Memory B cell (primary cell): ENCODE data around the gene GOLGA8J.
"Not testable (repeated sequence)": the region's sequence is repeated elsewhere in the genome, so short reads cannot be mapped to it uniquely, and the experiment has no call there.

ENCODE experiments used
- ATAC-seq: fragments of 150-1000 bp; cut with Tn5 transposase; 2 replicates; pipeline ENCODE4 v1.10.0; 2021; ENCODE audit warnings: low read depth, mild to moderate bottlenecking, moderate library complexity
- DNase-seq, 2 donors: peaks; one replicate each; pipeline ENCODE4 v3.0.0; 2022; ENCODE audit warnings: low spot score in 2 of 2
- H3K27ac Mint-ChIP-seq: one replicate; pipeline ENCODE4 v1.8.0; 2022; ENCODE audit warnings: mild to moderate bottlenecking, moderate library complexity, mixed read lengths
- H3K27me3 Mint-ChIP-seq: one replicate; pipeline ENCODE4 v1.8.0; 2022; ENCODE audit warnings: mixed read lengths
- H3K36me3 Mint-ChIP-seq: one replicate; pipeline ENCODE4 v1.8.0; 2022; ENCODE audit warnings: mild to moderate bottlenecking, mixed read lengths
- H3K4me1 Mint-ChIP-seq: one replicate; pipeline ENCODE4 v1.8.0; 2022; ENCODE audit warnings: mixed read lengths
- H3K4me3 Mint-ChIP-seq: one replicate; pipeline ENCODE4 v1.8.0; 2022; ENCODE audit warnings: mild to moderate bottlenecking, moderate library complexity, mixed read lengths
- H3K9me3 Mint-ChIP-seq: one replicate; pipeline ENCODE4 v1.8.0; 2022; ENCODE audit warnings: mixed read lengths

The GOLGA8J gene

GRCh38 chr15:30056166-30056565 lies 26.6 kb upstream of the GOLGA8J start:
- H3K27ac Mint-ChIP-seq, result no peak overlapping the region
- H3K27me3 Mint-ChIP-seq, result peaks cover 5% of the 10 kb centered on the region
- no peaks in the 10 kb centered on the region for H3K4me1 Mint-ChIP-seq
- DNase-seq (no peak), ATAC-seq (no peak)
- peaks cover 9% of the 10 kb centered on the region for H3K9me3 Mint-ChIP-seq
- peaks cover 1% of the 10 kb centered on the region for H3K36me3 Mint-ChIP-seq
- no peak overlapping the region for H3K4me3 Mint-ChIP-seq

- H3K4me3 Mint-ChIP-seq, result no peak overlapping the region
These were observed 23.0 kb upstream of the GOLGA8J start for GRCh38 chr15:30059771-30060170.

GRCh38 chr15:30062881-30063280 lies 19.9 kb upstream of the GOLGA8J start:
- H3K4me3 Mint-ChIP-seq, result no peak overlapping the region
- no peak overlapping the region for H3K27ac Mint-ChIP-seq
- ATAC-seq, result no peak
- DNase-seq, result no peak
- H3K27me3 Mint-ChIP-seq, result peaks cover 3% of the 10 kb centered on the region
- H3K36me3 Mint-ChIP-seq, result no peaks in the 10 kb centered on the region
- H3K9me3 Mint-ChIP-seq, result peaks cover 7% of the 10 kb centered on the region
- no peaks in the 10 kb centered on the region for H3K4me1 Mint-ChIP-seq

More at GRCh38 chr15:30059771-30060170, 23.0 kb upstream of the GOLGA8J start:
- DNase-seq, result no peak
- H3K4me1 Mint-ChIP-seq, result no peaks in the 10 kb centered on the region
- H3K36me3 Mint-ChIP-seq, result peaks cover 1% of the 10 kb centered on the region
- peaks cover 9% of the 10 kb centered on the region for H3K9me3 Mint-ChIP-seq
- H3K27me3 Mint-ChIP-seq, result peaks cover 5% of the 10 kb centered on the region
- no peak overlapping the region for H3K27ac Mint-ChIP-seq
- no peak for ATAC-seq

GRCh38 chr15:30063835-30064546 lies 18.8 kb upstream of the GOLGA8J start:
- Mint-ChIP-seq H3K9me3 (peaks cover 9% of the 10 kb centered on the region), H3K27me3 (no peaks in the 10 kb centered on the region), H3K4me3 (no peak overlapping the region), H3K4me1 (no peaks in the 10 kb centered on the region), H3K27ac (no peak overlapping the region), H3K36me3 (no peaks in the 10 kb centered on the region)
- DNase-seq (no peak), ATAC-seq (no peak)

GRCh38 chr15:30065025-30065801 lies 17.5 kb upstream of the GOLGA8J start:
- no peak for DNase-seq
- no peak for ATAC-seq
- no peak overlapping the region for H3K4me3 Mint-ChIP-seq
- H3K4me1 Mint-ChIP-seq, result no peaks in the 10 kb centered on the region
- H3K9me3 Mint-ChIP-seq, result peaks cover 9% of the 10 kb centered on the region
- no peaks in the 10 kb centered on the region for H3K36me3 Mint-ChIP-seq
- H3K27me3 Mint-ChIP-seq, result no peaks in the 10 kb centered on the region
- no peak overlapping the region for H3K27ac Mint-ChIP-seq

GRCh38 chr15:30068326-30068725 lies 14.4 kb upstream of the GOLGA8J start:
- H3K4me1 Mint-ChIP-seq, result no peaks in the 10 kb centered on the region
- DNase-seq (no peak), ATAC-seq (no peak)
- no peaks in the 10 kb centered on the region for H3K36me3 Mint-ChIP-seq
- peaks cover 8% of the 10 kb centered on the region for H3K9me3 Mint-ChIP-seq
- no peaks in the 10 kb centered on the region for H3K27me3 Mint-ChIP-seq
- no peak overlapping the region for H3K4me3 Mint-ChIP-seq
- H3K27ac Mint-ChIP-seq, result no peak overlapping the region

GRCh38 chr15:30072630-30073029 lies 10.1 kb upstream of the GOLGA8J start:
- Mint-ChIP-seq H3K4me3 (no peak overlapping the region), H3K36me3 (no peaks in the 10 kb centered on the region), H3K9me3 (peaks cover 8% of the 10 kb centered on the region), H3K27me3 (peaks cover 4% of the 10 kb centered on the region), H3K4me1 (no peaks in the 10 kb centered on the region), H3K27ac (no peak overlapping the region)
- ATAC-seq (no peak), DNase-seq (no peak)

- DNase-seq (no peak), ATAC-seq (no peak)
- Mint-ChIP-seq H3K9me3 (no peaks in the 10 kb centered on the region), H3K27ac (no peak overlapping the region), H3K27me3 (peaks cover 4% of the 10 kb centered on the region), H3K4me1 (no peaks in the 10 kb centered on the region), H3K4me3 (no peak overlapping the region), H3K36me3 (no peaks in the 10 kb centered on the region)
These were observed 8.8 kb upstream of the GOLGA8J start for GRCh38 chr15:30073915-30074314.

- not testable (repeated sequence) for H3K9me3 Mint-ChIP-seq, H3K36me3 Mint-ChIP-seq, DNase-seq, H3K27me3 Mint-ChIP-seq, ATAC-seq, H3K27ac Mint-ChIP-seq, H3K4me1 Mint-ChIP-seq, H3K4me3 Mint-ChIP-seq
These were observed 1.9 kb upstream of the GOLGA8J start for GRCh38 chr15:30080816-30081215.

- not testable (repeated sequence) for H3K36me3 Mint-ChIP-seq, H3K4me3 Mint-ChIP-seq, H3K4me1 Mint-ChIP-seq, H3K27me3 Mint-ChIP-seq, H3K9me3 Mint-ChIP-seq, DNase-seq, H3K27ac Mint-ChIP-seq
- ATAC-seq, result peak; percentile 81
These were observed 15.1 kb downstream of the GOLGA8J start for GRCh38 chr15:30097827-30098226.

- H3K27me3 Mint-ChIP-seq, DNase-seq, H3K4me3 Mint-ChIP-seq, H3K27ac Mint-ChIP-seq, H3K36me3 Mint-ChIP-seq, ATAC-seq, H3K9me3 Mint-ChIP-seq, H3K4me1 Mint-ChIP-seq: not testable (repeated sequence)
These were observed 20.1 kb downstream of the GOLGA8J start for GRCh38 chr15:30102890-30103289.

- H3K27me3 Mint-ChIP-seq, H3K4me3 Mint-ChIP-seq, DNase-seq, H3K27ac Mint-ChIP-seq, H3K4me1 Mint-ChIP-seq, H3K9me3 Mint-ChIP-seq, H3K36me3 Mint-ChIP-seq: not testable (repeated sequence)
- peak; percentile 81 for ATAC-seq
These were observed 21.3 kb downstream of the GOLGA8J start for GRCh38 chr15:30103941-30104507.

- ATAC-seq, result not testable (repeated sequence)
These were observed 27.8 kb downstream of the GOLGA8J start for GRCh38 chr15:30110591-30110990.

GRCh38 chr15:30130066-30130465 lies 47.3 kb downstream of the GOLGA8J start:
- DNase-seq, H3K4me1 Mint-ChIP-seq, ATAC-seq, H3K27me3 Mint-ChIP-seq, H3K4me3 Mint-ChIP-seq, H3K27ac Mint-ChIP-seq, H3K9me3 Mint-ChIP-seq, H3K36me3 Mint-ChIP-seq: not testable (repeated sequence)

More at GRCh38 chr15:30110591-30110990, 27.8 kb downstream of the GOLGA8J start:
- not testable (repeated sequence) for H3K4me1 Mint-ChIP-seq, H3K27me3 Mint-ChIP-seq, H3K36me3 Mint-ChIP-seq, DNase-seq, H3K27ac Mint-ChIP-seq, H3K4me3 Mint-ChIP-seq, H3K9me3 Mint-ChIP-seq
